B cell (primary cell): ENCODE data around the gene PHF20. TPM values are rescaled to one million over a fixed set of nuclear protein-coding genes. Genes with fewer than 3 reads are reported as not detected.

ENCODE experiments used
- ATAC-seq: fragments of 200-7000 bp; cut with Tn5 transposase; one replicate; pipeline ENCODE4 v1.10.0; 2021; ENCODE audit warnings: low read depth, mild to moderate bottlenecking, moderate number of reproducible peaks, moderate library complexity
- CTCF ChIA-PET: fragments of 350-600 bp; sonication (Branson Sonifier 250); formaldehyde crosslinking; loops from one replicate; lab custom pipeline; 2021; ENCODE audit warnings: antibody characterized with exemption, inconsistent platforms; lab: Charles Lee
- POLR2A ChIA-PET: fragments of 350-600 bp; sonication (Branson Sonifier 250); formaldehyde crosslinking; loops from one replicate; lab custom pipeline; 2021; ENCODE audit warnings: antibody characterized with exemption; lab: Charles Lee
- DNase-seq: peaks from one replicate; pipeline ENCODE4 v3.0.0; 2013
- H2AFZ ChIP-seq: 2 replicates; pipeline ENCODE4 v1.6.1; 2012; ENCODE audit warnings: mild to moderate bottlenecking, low read depth, low read length; ENCODE audit not compliant: insufficient read depth, poor library complexity, severe bottlenecking
- H3K27ac ChIP-seq, 2 donors: 1 replicate in 1 of 2; 2 replicates in 1 of 2; pipeline ENCODE4 v1.5.1; 2012 to 2013; ENCODE audit warnings: low read length in 2 of 2, mild to moderate bottlenecking in 2 of 2, moderate library complexity in 1 of 2
- H3K27me3 ChIP-seq, 4 experiments: fragments of 200-600 bp in 1 of 4; sonication (generic) in 1 of 4; replicated peaks in 1 of 4; 1 replicate in 2 of 4; 2 replicates in 2 of 4; pipeline versions ENCODE4 v1.6.1 to v1.7.0; 2013 to 2016; ENCODE audit warnings: low read length in 3 of 4, mild to moderate bottlenecking in 2 of 4, mixed read lengths in 1 of 4, moderate library complexity in 1 of 4; ENCODE audit not compliant: insufficient read depth in 4 of 4, control insufficient read depth in 3 of 4; ENCODE audit errors: control extremely low read depth in 1 of 4
- H3K36me3 ChIP-seq, 2 experiments: replicated peaks in 1 of 2; 1 replicate in 1 of 2; 2 replicates in 1 of 2; pipeline versions ENCODE4 v1.6.1 to v1.7.1; 2013; ENCODE audit warnings: low read length in 1 of 2; ENCODE audit not compliant: insufficient read depth in 2 of 2, control insufficient read depth in 1 of 2; ENCODE audit errors: control extremely low read depth in 1 of 2, extremely low read depth in 1 of 2
- H3K4me1 ChIP-seq, 2 donors: fragments of 200-600 bp in 1 of 2; sonication (generic) in 1 of 2; 1 replicate in 1 of 2; 2 replicates in 1 of 2; pipeline versions ENCODE4 v1.5.1 to v1.6.1; 2013 to 2017; ENCODE audit warnings: low read length in 2 of 2; ENCODE audit not compliant: control insufficient read depth in 2 of 2, insufficient read depth in 2 of 2
- H3K4me2 ChIP-seq: replicated peaks from 2 replicates; pipeline ENCODE3; 2012; ENCODE audit warnings: mild to moderate bottlenecking, low read depth, low read length; ENCODE audit not compliant: poor library complexity, severe bottlenecking
- H3K4me3 ChIP-seq, 5 experiments: fragments of 200-600 bp in 1 of 5; sonication (generic) in 1 of 5; 1 replicate in 3 of 5; 2 replicates in 2 of 5; pipeline versions ENCODE4 v1.5.1 to v1.7.0; 2011 to 2016; ENCODE audit warnings: low read length in 4 of 5, mild to moderate bottlenecking in 4 of 5, low read depth in 2 of 5, control low read depth in 1 of 5, moderate library complexity in 1 of 5; ENCODE audit not compliant: insufficient read depth in 1 of 5; ENCODE audit errors: control extremely low read depth in 1 of 5, extremely low read depth in 1 of 5
- H3K79me2 ChIP-seq: fragments of 200-600 bp; sonication (generic); one replicate; pipeline ENCODE4 v1.6.0; 2016; ENCODE audit warnings: low read length; ENCODE audit not compliant: control insufficient read depth, insufficient read depth
- H3K9ac ChIP-seq: fragments of 200-600 bp; sonication (generic); 2 replicates; pipeline ENCODE4 v1.6.1; 2017; ENCODE audit warnings: mild to moderate bottlenecking, low read length, moderate library complexity
- H3K9me3 ChIP-seq, 3 donors: one replicate each; pipeline versions ENCODE4 v1.6.1 to v1.7.1; 2013; ENCODE audit warnings: low read length in 2 of 3; ENCODE audit not compliant: control insufficient read depth in 2 of 3, insufficient read depth in 1 of 3; ENCODE audit errors: control extremely low read depth in 1 of 3
- H4K20me1 ChIP-seq: 2 replicates; pipeline ENCODE4 v1.6.0; 2012; ENCODE audit warnings: mild to moderate bottlenecking, low read length; ENCODE audit not compliant: insufficient read depth, control insufficient read depth, poor library complexity, severe bottlenecking
- H3K27ac Mint-ChIP-seq: one replicate; pipeline ENCODE4 v1.8.0; 2021; ENCODE audit warnings: mixed read lengths
- H3K27me3 Mint-ChIP-seq: one replicate; pipeline ENCODE4 v1.8.0; 2021; ENCODE audit warnings: mixed read lengths
- H3K4me1 Mint-ChIP-seq: one replicate; pipeline ENCODE4 v1.8.0; 2021; ENCODE audit warnings: mixed read lengths
- H3K4me3 Mint-ChIP-seq: one replicate; pipeline ENCODE4 v1.8.0; 2021; ENCODE audit warnings: mixed read lengths
- H3K9me3 Mint-ChIP-seq: one replicate; pipeline ENCODE4 v1.8.0; 2022; ENCODE audit warnings: mixed read lengths; ENCODE audit not compliant: insufficient read depth
- CTCF ChIP-seq: fragments of 200-600 bp; IDR thresholded peaks from one replicate; pipeline ENCODE4 v1.8.0; 2022; ENCODE audit warnings: antibody characterized with exemption, mild to moderate bottlenecking
- EZH2 ChIP-seq: IDR thresholded peaks from 2 replicates; pipeline ENCODE4 v1.6.1; 2012; ENCODE audit warnings: borderline replicate concordance, low read depth, mild to moderate bottlenecking, moderate library complexity, low read length; ENCODE audit not compliant: insufficient read depth, poor library complexity, severe bottlenecking
- WGBS: methylation state at CpG from one replicate; pipeline ENCODE4 v1.1.5; 2013; ENCODE audit warnings: missing lambda C conversion rate; ENCODE audit not compliant: insufficient coverage; 5-methylcytosine and 5-hydroxymethylcytosine counted together
- intact Hi-C: fragments of 100-400 bp; cut with micrococcal nuclease; formaldehyde crosslinking; loops from one replicate; pipeline ENCODE4 v1.10.0; 2022
- polyA plus RNA-seq: library from polyadenylated mRNA; depleted of rRNA; stranded (reverse); fragments of >200 nt; gene quantifications from 2 replicates; pipeline ENCODE4 v1.2.3, GENCODE V29; 2012
- total RNA-seq, 2 donors: library from RNA; stranded (reverse); fragments of 120-200 nt in 1 of 2; gene quantifications; 1 replicate in 1 of 2; 2 replicates in 1 of 2; pipeline versions ENCODE4 v1.2.3 to v1.2.4, GENCODE V29; 2013 to 2022

PHF20 gene
- total and polyA plus RNA-seq, 2 donors (not counting 1 experiment from before 2014, with no cell fraction given): 53.6 to 92.3 TPM

- Histone ChIP-seq H3K36me3 (no peaks in the 10 kb centered on the region), H3K9ac (no peak overlapping the region), H3K27ac (no peak overlapping the region), H3K9me3 (no peaks in the 10 kb centered on the region), H2AFZ (no peak overlapping the region), H4K20me1 (no peaks in the 10 kb centered on the region), H3K4me3 (no peak overlapping the region), H3K27me3 (no peaks in the 10 kb centered on the region), H3K79me2 (peaks cover 4% of the 10 kb centered on the region), H3K4me2 (no peak overlapping the region), H3K4me1 (no peaks in the 10 kb centered on the region)
- H3K27me3 Mint-ChIP-seq: no peaks in the 10 kb centered on the region
- no peak for DNase-seq
- ATAC-seq: no peak
- no peaks in the 10 kb centered on the region for H3K4me1 Mint-ChIP-seq
- intact Hi-C loops: no loop called here
- ChIA-PET CTCF (no interaction called here), POLR2A (no interaction called here)
- H3K4me3 Mint-ChIP-seq: no peak overlapping the region
- H3K9me3 Mint-ChIP-seq: no peaks in the 10 kb centered on the region
- TF ChIP-seq CTCF: no peak
- TF ChIP-seq EZH2: no peak
- H3K27ac Mint-ChIP-seq: no peak overlapping the region
- 100% methylated on average over 1 of the region's 2 CpGs for WGBS
Observed at GRCh38 chr20:35750611-35751010, 21.2 kb upstream of the PHF20 start.

- ATAC-seq: no peak
- H3K79me2 ChIP-seq: no peaks in the 10 kb centered on the region
- POLR2A ChIA-PET: no interaction called here
Observed at GRCh38 chr20:35756404-35756803, 15.4 kb upstream of the PHF20 start.

More at GRCh38 chr20:35756404-35756803, 15.4 kb upstream of the PHF20 start:
- Histone ChIP-seq H3K9me3 (no peaks in the 10 kb centered on the region), H3K36me3 (no peaks in the 10 kb centered on the region), H4K20me1 (no peaks in the 10 kb centered on the region), H3K27ac (no peak overlapping the region), H3K4me1 (no peaks in the 10 kb centered on the region), H2AFZ (no peak overlapping the region), H3K9ac (no peak overlapping the region), H3K4me3 (no peak overlapping the region), H3K4me2 (no peak overlapping the region), H3K27me3 (no peaks in the 10 kb centered on the region)
- Mint-ChIP-seq H3K9me3 (no peaks in the 10 kb centered on the region), H3K4me3 (no peak overlapping the region), H3K27me3 (no peaks in the 10 kb centered on the region), H3K27ac (no peak overlapping the region), H3K4me1 (no peaks in the 10 kb centered on the region)
- TF ChIP-seq CTCF (no peak), EZH2 (no peak)
- CTCF ChIA-PET: no interaction called here
- no peak for DNase-seq
- intact Hi-C loops: no loop called here
- WGBS: 100% methylated on average over 1 of the region's 4 CpGs
